T-cell (primary cell): ENCODE results near the gene NAV2. TPM values are rescaled to one million over a fixed set of nuclear protein-coding genes. Genes with fewer than 3 reads are reported as not detected.
"Not testable (repeated sequence)": the region's sequence is repeated elsewhere in the genome, so short reads cannot be mapped to it uniquely, and the experiment has no call there.

Experiments used
- ATAC-seq, 4 experiments: fragments of 200-7000 bp in 3 of 4; fragments of 150-1000 bp in 1 of 4; cut with Tn5 transposase; replicated peaks in 1 of 4; 1 replicate in 3 of 4; 2 replicates in 1 of 4; pipeline ENCODE4 v1.10.0; 2021; ENCODE audit warnings: moderate library complexity in 3 of 4, mild to moderate bottlenecking in 2 of 4, moderate number of reproducible peaks in 1 of 4
- CTCF ChIA-PET, 2 donors: fragments of 300-600 bp; sonication (Branson Sonifier 250); formaldehyde crosslinking; loops; one replicate each; lab custom pipeline; 2022; ENCODE audit warnings: antibody characterized with exemption in 2 of 2; lab: Charles Lee
- POLR2A ChIA-PET, 2 donors: fragments of 300-600 bp; sonication (Branson Sonifier 250); formaldehyde crosslinking; loops; one replicate each; lab custom pipeline; 2022; ENCODE audit warnings: antibody characterized with exemption in 2 of 2; lab: Charles Lee
- DNase-seq, 35 experiments: peaks; one replicate each; pipeline versions ENCODE4 v3.0.0 to v3.0.0-alpha.2; 2013 to 2023
- H3K27ac ChIP-seq: one replicate; pipeline ENCODE4 v1.5.1; 2013; ENCODE audit warnings: low read length
- H3K27me3 ChIP-seq, 2 experiments: replicated peaks in 1 of 2; 1 replicate in 1 of 2; 2 replicates in 1 of 2; pipeline versions ENCODE4 v1.6.1 to v1.7.0; 2013; ENCODE audit warnings: low read length in 1 of 2, mixed read lengths in 1 of 2; ENCODE audit not compliant: control insufficient read depth in 2 of 2, insufficient read depth in 2 of 2; ENCODE audit errors: extremely low read depth in 1 of 2
- H3K36me3 ChIP-seq, 2 donors: 1 replicate in 1 of 2; 2 replicates in 1 of 2; pipeline versions ENCODE4 v1.6.1 to v1.7.0; 2013; ENCODE audit warnings: low read length in 1 of 2; ENCODE audit not compliant: control insufficient read depth in 2 of 2, insufficient read depth in 1 of 2; ENCODE audit errors: extremely low read depth in 1 of 2
- H3K4me1 ChIP-seq, 2 experiments: 1 replicate in 1 of 2; 2 replicates in 1 of 2; pipeline versions ENCODE4 v1.6.1 to v1.7.0; 2013; ENCODE audit warnings: low read length in 2 of 2, mixed read lengths in 1 of 2; ENCODE audit not compliant: insufficient read depth in 2 of 2, control insufficient read depth in 1 of 2; ENCODE audit errors: extremely low read depth in 1 of 2
- H3K4me3 ChIP-seq, 2 donors: 1 replicate in 1 of 2; 2 replicates in 1 of 2; pipeline versions ENCODE4 v1.5.1 to v1.7.0; 2013; ENCODE audit warnings: mild to moderate bottlenecking in 2 of 2, low read length in 1 of 2, moderate library complexity in 1 of 2; ENCODE audit not compliant: control insufficient read depth in 1 of 2; ENCODE audit errors: extremely low read depth in 1 of 2
- H3K9me3 ChIP-seq: 2 replicates; pipeline ENCODE4 v1.7.0; 2013
- H3K27ac Mint-ChIP-seq, 2 donors: one replicate each; pipeline ENCODE4 v1.8.0; 2020 to 2021; ENCODE audit warnings: mild to moderate bottlenecking in 2 of 2, mixed read lengths in 2 of 2
- H3K27me3 Mint-ChIP-seq, 2 donors: one replicate each; pipeline ENCODE4 v1.8.0; 2021 to 2022; ENCODE audit warnings: mixed read lengths in 2 of 2
- H3K36me3 Mint-ChIP-seq: one replicate; pipeline ENCODE4 v1.8.0; 2021; ENCODE audit warnings: mixed read lengths
- H3K4me1 Mint-ChIP-seq, 3 donors: one replicate each; pipeline ENCODE4 v1.8.0; 2020 to 2022; ENCODE audit warnings: mixed read lengths in 3 of 3, mild to moderate bottlenecking in 1 of 3
- H3K4me3 Mint-ChIP-seq, 3 donors: one replicate each; pipeline ENCODE4 v1.8.0; 2020 to 2022; ENCODE audit warnings: mild to moderate bottlenecking in 3 of 3, mixed read lengths in 3 of 3, moderate library complexity in 3 of 3
- H3K9me3 Mint-ChIP-seq, 3 donors: one replicate each; pipeline ENCODE4 v1.8.0; 2020 to 2022; ENCODE audit warnings: mixed read lengths in 3 of 3
- WGBS: methylation state at CpG from one replicate; pipeline ENCODE4 v1.1.5; 2013; ENCODE audit warnings: missing lambda C conversion rate; ENCODE audit not compliant: insufficient coverage; 5-methylcytosine and 5-hydroxymethylcytosine counted together
- total RNA-seq, 35 experiments: library from RNA in 6 of 35; stranded (reverse) in 6 of 35; fragments of 120-200 nt in 1 of 35; gene quantifications; one replicate each; pipeline versions ENCODE4 v1.2.1 to v1.2.4 and lab custom pipeline; 2013 to 2026

The NAV2 gene
- total RNA-seq, 5 donors from 2014 or later (not counting 1 experiment from before 2014, with no cell fraction given): 0.55 to 3.0 (median 1.8) TPM

DNA sequence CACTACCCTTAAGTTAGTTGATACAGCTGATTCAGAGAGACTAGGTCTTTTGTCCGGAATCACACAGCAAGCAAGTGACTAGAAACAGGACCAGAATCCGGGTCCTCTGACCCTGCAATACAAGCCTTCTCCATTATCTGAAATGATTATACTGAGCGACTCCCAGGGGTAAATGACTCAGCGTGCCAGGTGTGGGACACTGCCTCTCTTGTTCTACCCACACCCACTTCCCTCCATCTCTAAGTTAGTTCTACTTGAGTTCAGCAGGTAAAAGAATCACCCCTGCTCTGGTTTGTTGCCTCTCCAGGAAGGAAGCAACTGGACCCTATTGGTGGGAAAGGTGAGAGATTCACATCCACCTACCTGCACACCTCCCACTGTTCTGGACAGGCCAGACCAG is 290.7 kb downstream of the NAV2 start:
- no peak for ATAC-seq
- H3K9me3 Mint-ChIP-seq: no peaks in the 10 kb centered on the region
- no peaks in the 10 kb centered on the region for H3K4me1 Mint-ChIP-seq
- no peaks in the 10 kb centered on the region for H3K4me1 ChIP-seq
- H3K27ac ChIP-seq: no peak overlapping the region
- ChIA-PET CTCF (no interaction called here), POLR2A (no interaction called here)
- peaks cover 0 to 12% of the 10 kb centered on the region in 2 experiments for H3K27me3 ChIP-seq
- H3K27me3 Mint-ChIP-seq: peaks cover 6 to 12% of the 10 kb centered on the region in 2 donors
- no peak for DNase-seq
- no peaks in the 10 kb centered on the region for H3K36me3 Mint-ChIP-seq
- H3K4me3 ChIP-seq: no peak overlapping the region
- no peak overlapping the region for H3K4me3 Mint-ChIP-seq
- H3K9me3 ChIP-seq: no peaks in the 10 kb centered on the region
- H3K27ac Mint-ChIP-seq: no peak overlapping the region
- 100% methylated on average over 2 of the region's 4 CpGs for WGBS
- no peaks in the 10 kb centered on the region for H3K36me3 ChIP-seq

DNA sequence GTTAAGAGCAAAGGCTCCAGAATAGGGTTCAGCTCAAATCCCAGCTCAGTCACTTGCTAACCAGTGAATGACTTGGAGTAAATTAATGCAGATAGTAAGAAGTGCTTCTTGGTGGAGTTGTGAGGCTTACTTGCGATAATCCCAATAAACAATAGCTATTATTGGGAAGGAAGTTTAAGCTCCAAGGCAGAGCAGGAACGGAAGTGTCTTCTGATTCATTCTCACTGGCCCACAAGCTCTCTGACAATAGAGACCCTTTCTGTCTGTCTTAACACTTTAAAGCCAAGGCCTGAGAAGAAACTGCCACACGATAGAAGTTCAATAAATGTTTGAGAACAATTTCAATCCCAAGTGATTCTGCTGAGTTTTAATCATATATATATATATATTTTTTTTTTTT is 292.2 kb downstream of the NAV2 start:
- H3K36me3 ChIP-seq: no peaks in the 10 kb centered on the region
- H3K4me1 ChIP-seq: no peaks in the 10 kb centered on the region
- no peak for DNase-seq
- POLR2A ChIA-PET: no interaction called here
- Mint-ChIP-seq H3K4me1 (no peaks in the 10 kb centered on the region), H3K36me3 (no peaks in the 10 kb centered on the region), H3K9me3 (no peaks in the 10 kb centered on the region), H3K27ac (no peak overlapping the region), H3K27me3 (peaks cover 0 to 12% of the 10 kb centered on the region in 2 donors), H3K4me3 (no peak overlapping the region)
- CTCF ChIA-PET: no interaction called here
- H3K4me3 ChIP-seq: no peak overlapping the region
- no CpG with 5 or more reads among the region's 3 CpGs for whole genome bisulfite sequencing
- H3K27ac ChIP-seq: no peak overlapping the region
- no peaks in the 10 kb centered on the region for H3K9me3 ChIP-seq
- peaks cover 0 to 9% of the 10 kb centered on the region in 2 experiments for H3K27me3 ChIP-seq
- ATAC-seq: no peak

DNA sequence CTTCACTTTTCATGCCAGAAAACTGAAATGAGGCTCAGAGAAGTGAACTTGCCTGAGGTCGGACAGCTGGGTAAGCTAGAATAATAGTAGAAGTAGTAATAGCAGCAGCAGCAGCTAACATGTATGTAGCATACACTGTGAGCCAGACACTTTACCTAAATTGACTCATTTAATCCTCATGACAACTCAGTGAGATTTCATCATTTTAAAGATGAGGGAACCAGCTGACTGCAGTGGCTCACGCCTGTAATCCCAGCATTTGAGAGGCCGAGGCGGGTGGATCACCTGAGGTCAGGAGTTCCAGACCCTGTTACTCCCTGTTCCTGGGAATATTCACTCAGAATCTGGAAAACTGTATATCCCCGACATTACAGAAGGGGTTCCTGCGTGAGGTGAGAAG is 293.1 kb downstream of the NAV2 start:
- Histone ChIP-seq H3K9me3 (no peaks in the 10 kb centered on the region), H3K4me3 (no peak overlapping the region), H3K27ac (no peak overlapping the region), H3K27me3 (peaks cover 0 to 4% of the 10 kb centered on the region in 2 experiments), H3K36me3 (no peaks in the 10 kb centered on the region), H3K4me1 (no peaks in the 10 kb centered on the region)
- no peak for DNase-seq
- H3K9me3 Mint-ChIP-seq: no peaks in the 10 kb centered on the region
- WGBS: 93% methylated on average over 5 of the region's 6 CpGs
- ATAC-seq: no peak
- no peaks in the 10 kb centered on the region for H3K4me1 Mint-ChIP-seq
- no peaks in the 10 kb centered on the region for H3K36me3 Mint-ChIP-seq
- ChIA-PET POLR2A (no interaction called here), CTCF (no interaction called here)
- no peak overlapping the region for H3K27ac Mint-ChIP-seq
- no peak overlapping the region for H3K4me3 Mint-ChIP-seq
- peaks cover 0 to 8% of the 10 kb centered on the region in 2 donors for H3K27me3 Mint-ChIP-seq

DNA sequence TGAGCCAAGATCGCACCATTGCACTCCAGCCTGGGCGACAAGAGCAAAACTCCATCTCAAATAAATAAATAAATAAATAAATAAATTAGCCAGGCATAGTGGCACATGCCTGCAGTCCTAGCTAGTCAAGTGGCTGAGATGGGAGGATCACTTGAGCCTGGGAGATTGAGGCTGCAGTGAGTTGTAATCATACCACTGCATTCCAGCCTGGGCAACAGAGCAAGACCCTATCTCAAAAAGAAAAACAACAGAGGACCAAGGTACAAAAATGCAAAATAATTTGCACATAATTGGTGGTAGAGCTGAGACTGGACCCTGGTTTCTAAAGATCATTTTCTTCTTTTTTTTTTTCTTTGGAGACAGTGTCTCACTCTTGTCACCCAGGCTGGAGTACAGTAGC is 294.0 kb downstream of the NAV2 start:
- DNase-seq, H3K27ac ChIP-seq, H3K4me3 ChIP-seq, H3K9me3 Mint-ChIP-seq, H3K36me3 Mint-ChIP-seq, H3K27me3 Mint-ChIP-seq, H3K4me1 Mint-ChIP-seq, ATAC-seq, H3K27me3 ChIP-seq, H3K4me1 ChIP-seq, H3K4me3 Mint-ChIP-seq, H3K36me3 ChIP-seq, H3K27ac Mint-ChIP-seq, H3K9me3 ChIP-seq, POLR2A ChIA-PET, CTCF ChIA-PET: not testable (repeated sequence)
- no CpG with 5 or more reads among the region's 2 CpGs for WGBS

DNA sequence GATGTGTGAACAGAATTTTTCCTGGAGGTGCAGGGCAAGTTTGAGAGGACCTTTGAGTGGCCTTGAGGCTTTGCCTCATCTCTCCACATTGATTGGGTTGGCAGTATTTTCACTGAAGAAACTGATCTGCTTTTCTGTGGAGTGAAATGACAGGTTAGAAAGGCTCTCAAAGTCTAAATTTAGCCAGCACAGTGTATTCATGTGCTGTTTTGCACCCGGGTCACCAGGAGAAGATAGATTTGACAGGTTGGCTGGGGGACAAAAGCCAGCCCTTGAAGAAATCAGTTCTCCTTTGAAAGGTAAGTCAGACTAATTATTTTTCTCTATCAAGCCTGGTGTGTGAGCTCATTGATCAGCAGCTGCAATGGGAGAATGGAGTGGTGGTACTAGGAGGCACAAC is 294.7 kb downstream of the NAV2 start:
- Histone ChIP-seq H3K27ac (no peak overlapping the region), H3K36me3 (no peaks in the 10 kb centered on the region), H3K9me3 (no peaks in the 10 kb centered on the region), H3K27me3 (no peaks in the 10 kb centered on the region), H3K4me1 (no peaks in the 10 kb centered on the region), H3K4me3 (no peak overlapping the region)
- H3K9me3 Mint-ChIP-seq: no peaks in the 10 kb centered on the region
- WGBS: no CpG with 5 or more reads among the region's 1 CpG
- DNase-seq: no peak
- no peaks in the 10 kb centered on the region for H3K36me3 Mint-ChIP-seq
- POLR2A ChIA-PET: no interaction called here
- H3K4me1 Mint-ChIP-seq: no peaks in the 10 kb centered on the region
- no peak overlapping the region for H3K4me3 Mint-ChIP-seq
- CTCF ChIA-PET: no interaction called here
- ATAC-seq: no peak
- H3K27ac Mint-ChIP-seq: no peak overlapping the region
- peaks cover 3 to 4% of the 10 kb centered on the region in 2 donors for H3K27me3 Mint-ChIP-seq

DNA sequence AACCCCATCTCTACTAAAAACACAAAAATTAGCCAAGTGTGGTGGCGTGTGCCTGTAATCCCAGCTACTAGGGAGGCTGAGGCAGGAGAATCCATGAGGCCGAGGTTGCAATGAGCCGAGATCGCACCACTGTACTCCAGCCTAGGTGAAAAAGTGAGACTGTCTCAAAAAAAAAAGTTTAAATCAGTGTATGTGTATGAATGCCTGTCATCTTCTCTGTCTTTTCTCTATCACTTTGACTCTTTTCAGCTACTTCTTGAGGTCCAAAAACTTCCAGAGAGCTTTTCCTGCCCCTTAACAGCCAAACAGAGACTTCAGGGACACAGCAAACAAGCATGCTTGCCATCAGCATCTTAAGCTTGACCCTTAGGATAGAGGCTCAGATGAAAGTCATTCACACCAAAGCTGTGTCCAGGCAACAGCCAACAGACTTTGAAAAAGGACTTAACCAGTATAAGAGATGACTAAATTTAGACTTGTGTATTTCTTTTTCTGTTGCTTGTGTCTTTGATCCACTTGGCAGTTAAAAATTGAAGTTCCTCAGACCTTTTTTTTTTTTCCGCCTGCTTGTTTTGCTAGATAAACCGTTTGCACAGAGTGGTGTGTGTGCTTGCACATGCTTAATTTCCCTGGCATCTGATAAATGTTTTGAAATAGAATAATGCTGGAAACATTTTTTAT is 295.7 kb downstream of the NAV2 start:
- no peaks in the 10 kb centered on the region for H3K4me1 ChIP-seq
- 90% methylated on average over 2 of the region's 6 CpGs for WGBS
- Mint-ChIP-seq H3K4me3 (no peak overlapping the region), H3K36me3 (no peaks in the 10 kb centered on the region), H3K27me3 (peaks cover 3 to 4% of the 10 kb centered on the region in 2 donors), H3K27ac (no peak overlapping the region), H3K9me3 (no peaks in the 10 kb centered on the region), H3K4me1 (no peaks in the 10 kb centered on the region)
- no peaks in the 10 kb centered on the region for H3K27me3 ChIP-seq
- DNase-seq (no peak), ATAC-seq (no peak)
- POLR2A ChIA-PET: no interaction called here
- H3K4me3 ChIP-seq: no peak overlapping the region
- CTCF ChIA-PET: no interaction called here
- H3K27ac ChIP-seq: no peak overlapping the region
- H3K36me3 ChIP-seq: no peaks in the 10 kb centered on the region
- no peaks in the 10 kb centered on the region for H3K9me3 ChIP-seq
